ENCODE measurements around the gene FNDC3B.

DNA sequence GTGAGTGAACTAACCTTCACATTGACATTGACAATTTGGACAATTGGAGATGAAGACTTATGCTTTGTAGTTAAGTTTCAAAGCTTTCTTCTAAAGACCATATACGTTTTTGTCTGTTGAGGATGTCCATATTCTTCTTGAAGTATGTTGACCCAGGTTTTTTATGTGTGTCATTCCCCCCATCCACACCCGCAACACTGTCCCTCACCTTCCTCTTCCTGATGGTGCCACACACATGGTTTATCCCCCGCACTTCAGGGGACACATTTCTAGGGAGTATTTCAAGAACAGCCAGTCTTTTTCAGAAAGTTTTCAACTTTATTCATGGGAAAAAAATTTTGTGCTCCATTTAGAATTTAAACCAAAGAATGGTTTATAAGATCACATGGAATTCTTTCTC lies 303.7 kb downstream of the FNDC3B start:
- no peak for TF ChIP-seq POLR2A (IDR thresholded peaks at IDR 0.05; ENCODE audit: low read length)
- no peak for TF ChIP-seq TP53 (CRISPR knock-in tag; IDR thresholded peaks at IDR 0.05)
- TF ChIP-seq ESRRA (IDR thresholded peaks at IDR 0.05; ENCODE audit: borderline replicate concordance, low read length): no peak
- TF ChIP-seq KDM1A (IDR thresholded peaks at IDR 0.05; ENCODE audit: low read depth): no peak
- TF ChIP-seq CTCF (IDR thresholded peaks at IDR 0.05): no peak
- no peak for TF ChIP-seq EP300 (IDR thresholded peaks at IDR 0.05)
- no peak for TF ChIP-seq CBX2 (IDR thresholded peaks at IDR 0.05; ENCODE audit: borderline replicate concordance, low read depth)
- no peak for TF ChIP-seq HOXB13 (CRISPR knock-in tag; IDR thresholded peaks at IDR 0.05; ENCODE audit: low read depth)
- no peak for TF ChIP-seq BCL3 (IDR thresholded peaks at IDR 0.05)
- TF ChIP-seq REST (IDR thresholded peaks at IDR 0.05): no peak
- no peak for TF ChIP-seq HDAC2 (IDR thresholded peaks at IDR 0.05)

Measured in A549 (cell line).